Body of pancreas (tissue), 4 donors: ENCODE data around the gene PDE7B. TPM values are rescaled to one million over a fixed set of nuclear protein-coding genes. Genes with fewer than 3 reads are reported as not detected.

Experiments used
- ATAC-seq: fragments of 150-250 bp; one replicate; pipeline ENCODE4 v1.9.1; 2016
- DNase-seq, 4 donors: peaks; one replicate each; pipeline ENCODE4 v3.0.0-alpha.2; 2019
- H3K27ac ChIP-seq, 4 donors: fragments of 200-600 bp; sonication (generic); 1 replicate in 3 of 4; 2 replicates in 1 of 4; pipeline versions ENCODE4 v1.5.1 to v1.6.1; 2016 to 2019; ENCODE audit warnings: mild to moderate bottlenecking in 1 of 4, mixed read lengths in 1 of 4, moderate library complexity in 1 of 4
- H3K27me3 ChIP-seq, 2 donors: fragments of 200-600 bp; sonication (generic); one replicate each; pipeline ENCODE4 v1.6.0; 2016; ENCODE audit warnings: mild to moderate bottlenecking in 1 of 2
- H3K36me3 ChIP-seq, 2 donors: fragments of 200-600 bp; sonication (generic); replicated peaks in 1 of 2; 2 replicates each; pipeline ENCODE4 v1.5.1; 2016; ENCODE audit warnings: low read depth in 2 of 2; ENCODE audit not compliant: insufficient read depth in 1 of 2
- H3K4me1 ChIP-seq: fragments of 200-600 bp; sonication (generic); one replicate; pipeline ENCODE4 v1.6.0; 2016
- H3K4me3 ChIP-seq, 2 donors: fragments of 200-600 bp; sonication (generic); 1 replicate in 1 of 2; 2 replicates in 1 of 2; pipeline ENCODE4 v1.5.1; 2016 to 2019
- H3K9me3 ChIP-seq, 3 donors: fragments of 200-600 bp; sonication (generic); 1 replicate in 2 of 3; 2 replicates in 1 of 3; pipeline ENCODE4 v1.5.1; 2016
- CTCF ChIP-seq, 7 experiments: fragments of 450-650 bp in 4 of 7; fragments of 200-600 bp in 3 of 7; sonication (generic) in 3 of 7; IDR thresholded peaks; one replicate each; pipeline ENCODE4 v1.5.1; 2016 to 2019; ENCODE audit warnings: antibody characterized with exemption in 7 of 7
- POLR2A ChIP-seq, 3 donors: fragments of 450-650 bp; IDR thresholded peaks; one replicate each; pipeline ENCODE4 v1.6.1; 2016; ENCODE audit warnings: antibody characterized with exemption in 3 of 3, mild to moderate bottlenecking in 2 of 3
- WGBS, 2 donors: methylation state at CpG; one replicate each; pipeline ENCODE4 v1.1.5; 2017; 5-methylcytosine and 5-hydroxymethylcytosine counted together
- intact Hi-C: fragments of 100-400 bp; cut with DNase I; formaldehyde crosslinking; loops from one replicate; pipeline ENCODE4 v1.15.1; 2023
- total RNA-seq, 2 donors: library from RNA; depleted of rRNA; stranded (reverse); fragments of >200 nt; gene quantifications; one replicate each; pipeline ENCODE4 v1.1.0, GENCODE V29; 2016

The PDE7B gene
- total RNA-seq, 2 donors from 2014 or later: 1.0 to 2.3 TPM

DNA sequence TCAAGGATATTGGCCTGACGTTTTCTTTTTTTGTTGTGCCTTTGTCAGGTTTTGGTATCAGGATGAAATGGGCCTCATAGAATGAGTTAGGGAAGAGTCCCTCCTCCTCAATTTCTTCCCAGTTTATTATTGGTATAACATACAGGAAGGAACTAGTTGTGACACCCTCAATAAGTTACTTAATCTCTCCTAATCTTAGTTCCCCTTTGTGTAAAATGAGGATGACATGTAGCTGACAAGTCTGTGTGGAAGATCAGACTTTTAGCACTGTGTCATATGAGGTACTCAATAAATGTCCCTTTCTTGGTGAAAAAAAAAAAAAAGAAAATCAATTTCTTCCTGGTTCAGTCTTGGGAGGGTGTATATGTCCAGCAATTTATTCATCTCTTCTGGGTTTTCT, 155.8 kb downstream of the PDE7B start:
- DNase-seq (no peak), ATAC-seq (no peak)
- Histone ChIP-seq H3K27ac (no peak overlapping the region), H3K4me1 (no peaks in the 10 kb centered on the region), H3K27me3 (no peaks in the 10 kb centered on the region), H3K4me3 (no peak overlapping the region), H3K36me3 (no peaks in the 10 kb centered on the region), H3K9me3 (no peaks in the 10 kb centered on the region)
- intact Hi-C loops: no loop called here
- 50 to 56% methylated on average over 1 of the region's 1 CpG for WGBS, 2 donors
- TF ChIP-seq POLR2A (IDR thresholded peaks at IDR 0.05) (no peak), CTCF (IDR thresholded peaks at IDR 0.05) (no peak)

DNA sequence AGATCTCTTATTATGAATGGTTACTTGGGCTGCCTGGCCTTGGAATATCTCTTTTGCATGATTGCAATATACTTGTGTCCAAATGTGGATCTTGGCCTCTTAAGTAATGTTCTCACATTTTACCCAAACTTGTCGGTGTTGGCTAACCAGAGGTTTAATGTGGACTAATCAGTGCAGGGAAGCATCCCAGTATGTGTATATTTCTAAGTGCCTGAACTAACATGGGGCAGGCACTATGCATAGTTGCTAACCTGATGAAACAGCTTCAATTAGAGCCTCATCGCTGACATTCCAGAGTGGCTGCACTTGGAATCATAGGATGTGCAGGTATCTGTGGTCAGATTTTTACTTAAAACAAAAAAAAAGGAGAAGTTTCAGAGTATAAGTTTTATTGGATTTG, 160.0 kb downstream of the PDE7B start:
- WGBS, 2 donors: 83 to 98% methylated on average over 2 of the region's 2 CpGs
- TF ChIP-seq CTCF (IDR thresholded peaks at IDR 0.05) (no peak), POLR2A (IDR thresholded peaks at IDR 0.05) (no peak)
- ATAC-seq: no peak

DNA sequence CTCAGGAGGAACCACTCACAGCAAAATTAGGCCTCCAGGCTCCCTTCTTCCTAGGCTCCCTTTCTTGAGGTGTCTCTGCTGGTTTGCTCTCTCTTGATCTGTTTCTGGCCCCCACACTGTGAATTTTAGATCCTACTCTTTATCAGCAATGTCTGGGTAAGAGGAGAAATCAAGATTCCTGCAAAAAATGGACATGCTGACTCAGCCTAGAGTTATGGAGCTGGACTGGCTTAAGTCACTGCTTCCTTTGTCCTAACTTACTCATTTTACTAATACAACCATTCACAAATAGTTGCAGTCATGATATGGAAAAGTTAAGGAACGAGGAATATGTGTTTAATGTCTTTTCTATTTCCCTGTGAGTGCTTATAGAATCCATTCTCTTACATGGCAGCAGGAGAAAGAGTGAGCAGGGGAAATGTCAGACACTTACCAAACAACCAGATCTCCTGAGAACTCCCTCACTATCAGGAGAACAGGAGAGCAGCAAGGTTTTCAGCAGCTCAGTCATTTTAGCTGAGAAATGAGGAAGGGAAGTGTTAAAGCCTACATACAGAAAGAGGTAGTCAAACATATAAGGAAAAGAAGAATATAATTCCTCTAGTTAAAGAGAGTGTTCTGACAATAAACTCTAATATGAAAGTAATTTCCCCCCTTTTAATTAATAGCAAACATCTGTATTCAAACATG, 160.8 kb downstream of the PDE7B start:
- Histone ChIP-seq H3K9me3 (no peaks in the 10 kb centered on the region), H3K4me3 (no peak overlapping the region), H3K4me1 (no peaks in the 10 kb centered on the region), H3K36me3 (no peaks in the 10 kb centered on the region), H3K27me3 (no peaks in the 10 kb centered on the region), H3K27ac (no peak overlapping the region)
- ATAC-seq (no peak), DNase-seq (no peak)
- WGBS, 2 donors: 77 to 88% methylated on average over 1 of the region's 1 CpG
- intact Hi-C loops: no loop called here
- no peak for TF ChIP-seq POLR2A (IDR thresholded peaks at IDR 0.05)
- TF ChIP-seq CTCF (IDR thresholded peaks at IDR 0.05): no peak

More for the DNA sequence above, 160.0 kb downstream of the PDE7B start:
- Histone ChIP-seq H3K4me3 (no peak overlapping the region), H3K9me3 (no peaks in the 10 kb centered on the region), H3K27ac (no peak overlapping the region), H3K36me3 (no peaks in the 10 kb centered on the region), H3K4me1 (no peaks in the 10 kb centered on the region), H3K27me3 (no peaks in the 10 kb centered on the region)
- no peak for DNase-seq
- intact Hi-C loops: no loop called here

GRCh38 chr6:136012943-136013342, 161.4 kb downstream of the PDE7B start:
- DNase-seq (no peak), ATAC-seq (no peak)
- 59 to 78% methylated on average over 1 of the region's 1 CpG for WGBS, 2 donors
- no peaks in the 10 kb centered on the region for H3K9me3 ChIP-seq
- TF ChIP-seq POLR2A (IDR thresholded peaks at IDR 0.05): no peak
- no peak for TF ChIP-seq CTCF (IDR thresholded peaks at IDR 0.05)
- intact Hi-C loops: no loop called here
- H3K4me1 ChIP-seq: no peaks in the 10 kb centered on the region
- H3K27me3 ChIP-seq: no peaks in the 10 kb centered on the region
- H3K27ac ChIP-seq: no peak overlapping the region
- H3K36me3 ChIP-seq: no peaks in the 10 kb centered on the region
- H3K4me3 ChIP-seq: no peak overlapping the region
